NCI-H2196 treated with DMSO at 0.1 percent for 48 hours (cell line): Measurements from ENCODE around the gene RAPGEF3.
A peak's percentile ranks its signal among the peaks of the same experiment; 100 is the strongest.

Experiments used
- DNase-seq: peaks from one replicate; lab custom pipeline; 2025; ENCODE audit not compliant: unreplicated experiment; lab: John Stamatoyannopoulos, UW

RAPGEF3 gene

DNA sequence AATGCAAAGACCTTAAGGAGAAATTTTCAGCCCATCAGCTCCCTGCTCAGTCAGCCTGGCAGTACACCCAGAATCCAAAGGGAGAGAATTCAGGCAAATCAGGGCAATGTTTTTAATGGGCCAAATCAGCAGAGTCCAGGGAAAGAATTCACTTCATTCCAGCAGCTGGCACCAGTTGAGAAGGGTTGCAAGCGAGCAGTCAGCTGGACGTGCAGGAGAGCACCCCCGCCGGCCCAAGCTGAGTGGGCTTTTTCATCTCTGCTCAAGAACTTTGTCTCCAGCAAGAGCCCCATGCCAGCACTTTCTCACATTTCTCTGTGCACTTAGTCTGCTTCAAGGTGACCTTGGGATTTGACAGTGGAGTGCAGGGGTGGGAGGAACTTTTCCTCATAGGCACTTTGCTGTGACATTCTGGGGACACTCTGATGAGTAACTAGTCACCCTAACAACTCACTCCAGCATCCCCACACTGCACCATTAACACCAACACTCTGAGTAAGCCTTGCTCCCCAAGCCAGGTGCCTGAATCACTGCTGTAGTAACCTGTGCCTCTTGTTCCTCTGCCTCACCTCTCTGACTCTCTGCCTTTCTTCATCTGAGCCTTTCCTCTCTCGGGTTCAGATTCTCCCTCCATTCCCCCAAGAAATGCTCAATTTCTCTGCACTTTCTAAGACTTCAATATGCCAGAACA lies 35.6 kb downstream of the RAPGEF3 start:
- no peak for DNase-seq

DNA sequence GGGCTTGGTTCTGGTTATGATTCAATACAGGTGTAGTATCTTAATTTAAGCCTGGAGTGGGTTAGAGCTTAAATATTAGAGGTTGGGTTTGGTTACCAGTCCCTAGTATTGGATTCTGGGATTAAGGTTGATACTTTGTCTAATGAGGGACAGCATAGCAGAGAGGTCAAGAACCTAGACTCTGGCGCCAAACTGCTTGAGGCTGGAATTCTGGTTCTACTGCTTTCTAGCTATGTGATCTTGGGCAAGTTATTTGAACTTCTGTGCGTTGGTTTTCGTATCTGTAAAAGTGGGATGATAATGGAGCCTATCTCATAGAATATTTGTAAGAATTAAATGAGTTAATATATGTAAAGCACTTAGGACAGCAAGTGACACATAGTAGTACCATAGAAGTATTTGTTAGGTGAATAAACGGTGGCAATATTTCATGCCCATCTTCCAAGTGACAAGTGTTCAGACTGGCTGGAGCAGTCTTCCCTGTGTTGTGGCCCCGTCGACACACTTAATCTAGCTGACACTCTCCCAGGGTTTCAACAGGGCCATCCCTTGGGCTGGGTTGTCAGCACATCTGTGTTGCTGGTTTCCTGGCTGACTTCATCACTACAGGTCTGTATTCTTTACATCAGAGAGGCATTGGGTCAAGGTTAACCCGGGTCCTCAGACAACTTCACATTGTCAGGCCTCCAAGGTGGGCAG lies 36.4 kb downstream of the RAPGEF3 start:
- DNase-seq, result no peak

DNA sequence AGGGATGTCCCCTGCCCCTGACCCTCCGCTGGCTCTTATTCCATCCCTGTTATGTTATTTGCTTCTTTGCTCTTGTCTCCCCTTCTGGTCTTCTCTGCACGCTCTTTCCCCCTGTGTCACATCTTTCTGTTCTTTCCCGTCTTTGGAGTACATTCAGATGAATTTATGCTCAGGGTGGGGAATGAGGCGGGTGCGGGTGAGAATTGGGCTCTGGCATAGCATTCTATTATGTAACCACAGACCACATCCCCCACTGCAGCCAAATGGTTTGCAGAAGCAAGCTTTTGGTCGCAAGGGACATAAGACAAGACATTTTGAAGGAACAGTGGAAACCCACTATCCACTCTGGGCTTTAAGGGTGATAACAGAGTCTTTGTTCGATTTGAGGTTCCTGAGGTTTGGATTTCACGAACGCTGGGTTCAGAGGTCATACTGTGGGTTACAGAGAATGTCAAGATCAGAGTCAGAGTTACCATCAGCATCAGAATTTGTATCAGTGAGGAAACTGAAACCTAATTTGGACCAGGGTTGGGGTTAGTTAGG lies 37.2 kb downstream of the RAPGEF3 start:
- no peak for DNase-seq

- DNase-seq, result no peak
Measured at GRCh38 chr12:47718531-47718930, 40.1 kb downstream of the RAPGEF3 start.

GRCh38 chr12:47717443-47718193 lies 41.1 kb downstream of the RAPGEF3 start:
- peak; percentile 74 for DNase-seq

- no peak for DNase-seq
Measured at GRCh38 chr12:47717046-47717442, 41.6 kb downstream of the RAPGEF3 start.

GRCh38 chr12:47715877-47716548 lies 42.7 kb downstream of the RAPGEF3 start:
- DNase-seq, result no peak

DNA sequence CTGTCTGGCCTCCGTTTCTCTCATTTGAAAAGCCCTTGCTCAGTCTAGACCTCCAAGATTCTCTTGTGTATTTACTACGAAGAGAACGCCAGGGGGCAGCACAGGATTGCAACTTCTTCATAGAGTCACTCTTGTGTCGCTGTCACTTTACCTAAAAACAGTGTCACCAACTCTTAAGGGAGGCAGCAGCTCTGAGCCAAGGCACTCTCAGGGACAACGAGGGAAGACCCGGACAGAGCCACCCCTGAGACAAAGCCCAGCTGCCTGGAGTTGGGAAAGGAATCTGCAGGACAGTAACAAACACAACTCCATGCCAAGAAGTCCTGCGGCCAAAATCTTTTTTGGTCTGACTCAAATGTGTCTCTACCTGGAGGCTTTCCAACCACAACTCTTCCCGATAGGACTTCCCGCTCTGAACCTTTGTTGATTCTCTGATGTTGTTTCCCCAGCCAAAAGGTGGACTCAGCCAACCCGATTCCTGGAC lies 43.2 kb downstream of the RAPGEF3 start:
- DNase-seq, result peak; percentile 50

- no peak for DNase-seq
Measured at GRCh38 chr12:47714826-47715386, 43.8 kb downstream of the RAPGEF3 start.

DNA sequence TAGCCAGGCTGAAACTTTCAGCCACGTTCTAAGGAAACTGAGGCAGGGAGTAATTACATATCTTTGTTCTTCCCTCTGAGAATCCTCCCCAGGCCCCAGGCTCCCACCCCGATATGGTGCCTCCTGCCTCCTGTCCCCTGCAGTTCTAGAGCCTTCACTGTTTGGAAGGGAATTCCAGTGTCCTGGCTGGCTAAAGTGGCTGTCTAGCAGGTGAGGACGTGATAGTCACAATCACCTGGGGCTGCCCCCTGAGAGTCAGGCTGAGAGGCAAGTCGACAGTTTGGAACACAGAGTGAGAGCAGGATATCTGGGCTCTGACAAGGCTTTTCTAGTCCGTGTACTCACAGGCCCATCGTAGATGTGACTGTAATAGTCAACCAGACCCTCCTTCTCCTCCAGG lies 46.5 kb downstream of the RAPGEF3 start:
- DNase-seq, result no peak

- DNase-seq, result no peak
Measured at GRCh38 chr12:47711448-47711847, 47.2 kb downstream of the RAPGEF3 start.

DNA sequence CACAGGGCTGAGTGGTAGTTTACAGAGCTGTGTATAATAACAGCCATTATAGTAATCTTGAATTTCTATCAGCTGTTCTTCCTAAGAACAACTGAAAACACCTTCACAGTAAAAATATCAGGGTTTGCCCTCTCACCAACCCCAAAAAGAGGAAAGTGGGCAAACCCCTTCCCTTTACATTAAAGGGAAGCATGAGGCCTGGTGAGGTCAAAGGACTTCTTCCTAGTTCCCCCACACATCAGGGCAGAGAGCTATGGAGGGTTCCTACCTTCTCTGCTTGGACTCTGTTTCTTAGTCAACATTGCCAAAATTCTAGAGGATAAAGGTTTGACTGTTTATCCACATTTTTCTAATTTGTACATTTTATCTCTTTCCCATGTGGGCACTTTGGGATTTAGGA lies 48.4 kb downstream of the RAPGEF3 start:
- no peak for DNase-seq

DNA sequence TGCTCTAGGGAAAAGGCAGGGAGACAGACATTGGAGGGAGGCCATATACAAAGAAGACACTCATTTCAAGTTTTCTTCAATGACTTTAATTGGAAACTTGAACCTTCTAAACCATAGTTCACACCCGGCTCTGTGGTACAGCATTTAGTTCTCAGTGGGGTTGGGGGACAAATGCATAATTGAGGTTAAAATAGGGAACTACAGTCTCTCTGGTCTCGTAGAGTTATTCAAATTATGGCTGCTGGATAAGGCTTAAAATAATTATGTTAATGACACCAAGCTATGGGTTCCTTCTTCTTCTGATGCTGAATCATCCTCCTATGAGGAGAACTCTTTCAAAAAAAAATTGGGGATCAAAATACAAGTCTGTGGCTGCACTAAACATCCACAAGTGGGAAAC lies 49.0 kb downstream of the RAPGEF3 start:
- DNase-seq, result no peak

GRCh38 chr12:47709237-47709636 lies 49.4 kb downstream of the RAPGEF3 start:
- no peak for DNase-seq

GRCh38 chr12:47707905-47708543 lies 50.7 kb downstream of the RAPGEF3 start:
- no peak for DNase-seq

DNA sequence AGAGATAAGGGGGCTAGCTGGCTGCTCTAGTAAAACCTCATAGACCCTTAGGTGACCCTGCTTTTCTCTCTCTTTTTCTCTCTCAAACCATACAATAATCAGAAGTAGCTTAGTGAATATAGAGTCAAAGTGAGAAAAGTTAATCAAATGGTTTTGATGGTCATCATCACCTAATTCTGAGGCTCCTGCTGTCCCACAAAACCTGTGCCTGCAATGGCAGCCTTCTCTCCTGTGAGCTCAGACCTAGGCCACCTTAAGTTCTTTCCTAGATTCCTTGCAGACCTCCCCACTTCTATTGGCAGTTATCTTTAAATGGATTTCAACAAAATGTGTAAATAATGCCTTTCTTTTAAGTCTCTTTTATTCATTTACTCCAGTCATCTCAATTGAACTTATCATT lies 51.3 kb downstream of the RAPGEF3 start:
- DNase-seq, result no peak

DNA sequence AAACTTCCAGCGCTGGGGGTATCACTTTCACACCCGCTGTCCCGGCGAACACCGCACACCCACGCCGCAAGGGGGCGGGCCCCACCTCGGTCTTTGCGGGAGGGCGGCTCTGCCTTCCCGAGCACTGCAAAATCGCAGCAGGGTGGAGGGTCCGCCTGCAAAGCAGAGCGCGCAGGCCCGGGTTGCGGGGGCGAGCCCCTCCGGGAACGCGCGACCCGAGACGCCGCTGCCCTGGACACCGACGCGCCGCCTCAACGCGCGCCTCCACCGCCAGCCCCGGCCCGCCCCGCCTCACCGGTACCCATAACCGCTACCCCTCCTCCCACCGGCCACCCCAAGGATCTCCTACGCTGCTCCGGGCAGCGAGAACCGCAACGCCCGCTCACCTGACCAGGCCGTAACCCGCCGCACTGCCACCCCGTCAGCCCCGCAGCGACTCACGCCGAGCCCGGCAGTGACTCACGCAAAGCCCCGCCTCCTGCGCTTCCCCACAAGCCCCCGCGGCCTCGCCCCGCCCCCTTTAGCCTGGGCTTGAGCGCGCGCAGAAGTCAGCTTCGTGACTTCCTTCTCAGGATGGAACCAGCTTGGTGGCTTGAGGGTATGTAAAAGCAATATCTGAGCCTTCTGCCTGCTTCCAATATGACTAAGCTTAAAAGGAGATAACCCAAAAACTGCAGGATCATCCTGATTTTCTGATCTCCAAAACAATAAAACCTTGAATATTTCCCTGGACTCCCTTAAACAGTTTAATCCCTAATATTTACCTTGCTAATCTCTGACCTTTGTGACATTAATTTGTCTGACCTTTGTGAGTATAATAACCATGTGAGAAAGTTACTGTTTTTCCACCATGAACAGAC lies 52.9 kb downstream of the RAPGEF3 start, which contains the start of gene RPAP3:
RPAP3 (minus strand) TSS at position 465 of the 860 bp plus-strand sequence. CDS start 3,190 bp downstream, outside the sequence.
- peak; percentile 81 for DNase-seq

DNA sequence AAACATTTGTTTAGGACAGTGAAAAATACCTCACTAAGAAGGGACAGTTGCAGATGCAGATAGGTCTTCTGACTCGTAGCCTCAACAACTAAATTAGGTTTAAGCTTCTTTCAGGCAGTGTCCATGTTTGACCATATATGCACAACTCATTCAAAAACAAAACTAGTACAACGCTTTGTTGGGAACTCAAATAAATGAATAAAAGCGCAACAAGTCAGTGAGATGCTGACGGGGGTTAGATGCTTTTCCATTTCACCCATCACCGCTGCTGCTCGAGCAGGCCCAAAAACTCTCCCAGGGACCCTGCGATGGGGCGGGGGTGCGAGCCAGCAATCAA lies 53.5 kb downstream of the RAPGEF3 start:
- no peak for DNase-seq

DNA sequence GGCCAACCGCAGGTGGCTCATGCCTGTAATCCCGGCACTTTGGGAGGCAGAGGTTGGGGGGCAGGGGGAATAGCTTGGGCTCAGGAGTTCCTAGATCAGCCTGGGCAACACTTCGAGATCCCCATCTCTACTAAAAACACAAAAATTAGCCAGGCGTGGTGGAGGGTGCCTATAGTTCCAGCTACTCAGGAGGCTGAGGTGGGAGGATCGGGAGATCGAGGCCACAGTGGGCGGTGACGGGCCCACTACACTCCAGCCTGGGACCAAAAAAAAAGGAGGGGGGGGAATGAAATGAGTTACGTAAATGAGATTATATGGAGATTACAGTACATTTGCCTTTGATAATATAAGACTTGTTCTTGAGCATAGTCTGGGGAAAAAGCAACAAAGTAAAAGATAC lies 54.0 kb downstream of the RAPGEF3 start:
- DNase-seq, result no peak
